BE2C (cell line): ENCODE measurements around the gene CPT2.

Experiments
- DNase-seq: peaks from one replicate; pipeline ENCODE4 v3.0.0-alpha.2; 2020
- H3K27me3 ChIP-seq: fragments of 250-450 bp; sonication (Bioruptor Pico); 2 replicates; pipeline ENCODE4 v1.5.1; 2020; ENCODE audit warnings: mild to moderate bottlenecking
- H3K36me3 ChIP-seq: fragments of 250-450 bp; sonication (Bioruptor Pico); 2 replicates; pipeline ENCODE4 v1.5.1; 2020; ENCODE audit warnings: mild to moderate bottlenecking
- H3K4me1 ChIP-seq: fragments of 250-450 bp; sonication (Bioruptor Pico); 2 replicates; pipeline ENCODE4 v1.5.1; 2020
- H3K4me3 ChIP-seq: 2 replicates; pipeline ENCODE4 v1.5.1; 2011; ENCODE audit warnings: low read depth, low read length
- H3K9me3 ChIP-seq: fragments of 250-450 bp; sonication (Bioruptor Pico); 2 replicates; pipeline ENCODE4 v1.5.1; 2020
- CTCF ChIP-seq: IDR thresholded peaks from 2 replicates; pipeline ENCODE4 v1.5.1; 2012; ENCODE audit warnings: mild to moderate bottlenecking, low read depth, low read length

CPT2 gene

GRCh38 chr1:53257454-53258081 is 60.9 kb downstream of the CPT2 start:
- Histone ChIP-seq H3K36me3 (peaks cover 14% of the 10 kb centered on the region), H3K4me1 (no peaks in the 10 kb centered on the region), H3K4me3 (no peak overlapping the region), H3K9me3 (no peaks in the 10 kb centered on the region), H3K27me3 (no peaks in the 10 kb centered on the region)
- no peak for DNase-seq
- no peak for TF ChIP-seq CTCF

- no peaks in the 10 kb centered on the region for H3K9me3 ChIP-seq
- H3K27me3 ChIP-seq = no peaks in the 10 kb centered on the region
- H3K4me1 ChIP-seq = no peaks in the 10 kb centered on the region
- H3K4me3 ChIP-seq = no peak overlapping the region
- DNase-seq = no peak
- peaks cover 15% of the 10 kb centered on the region for H3K36me3 ChIP-seq
- no peak for TF ChIP-seq CTCF
Measured at GRCh38 chr1:53258216-53258615, 61.6 kb downstream of the CPT2 start.

- Histone ChIP-seq H3K4me1 (no peaks in the 10 kb centered on the region), H3K9me3 (no peaks in the 10 kb centered on the region), H3K27me3 (no peaks in the 10 kb centered on the region), H3K36me3 (peaks cover 14% of the 10 kb centered on the region), H3K4me3 (no peak overlapping the region)
- no peak for DNase-seq
- TF ChIP-seq CTCF = no peak
Measured at GRCh38 chr1:53259932-53260331, 63.3 kb downstream of the CPT2 start.

GRCh38 chr1:53260631-53261247 is 64.1 kb downstream of the CPT2 start:
- Histone ChIP-seq H3K36me3 (peaks cover 9% of the 10 kb centered on the region; the same call in 1 of the 2 replicates), H3K27me3 (no peaks in the 10 kb centered on the region)

GRCh38 chr1:53262000-53262399 is 65.4 kb downstream of the CPT2 start:
- Histone ChIP-seq H3K9me3 (no peaks in the 10 kb centered on the region), H3K4me3 (no peak overlapping the region), H3K4me1 (no peaks in the 10 kb centered on the region), H3K27me3 (no peaks in the 10 kb centered on the region), H3K36me3 (peaks cover 10% of the 10 kb centered on the region; the same call in 1 of the 2 replicates)
- DNase-seq = no peak
- TF ChIP-seq CTCF = no peak

More at GRCh38 chr1:53260631-53261247, 64.1 kb downstream of the CPT2 start:
- Histone ChIP-seq H3K4me1 (no peaks in the 10 kb centered on the region), H3K4me3 (no peak overlapping the region), H3K9me3 (no peaks in the 10 kb centered on the region)
- no peak for DNase-seq
- TF ChIP-seq CTCF = no peak
